HG02623 (cell line): Measurements from ENCODE around the gene KCNH8.
"Not testable (repeated sequence)": the region's sequence is repeated elsewhere in the genome, so short reads cannot be mapped to it uniquely, and the experiment has no call there.

Experiments
- ATAC-seq: cut with Tn5 transposase; IDR thresholded peaks from one replicate; pipeline ENCODE4 v1.9.1; 2021; ENCODE audit warnings: moderate library complexity; ENCODE audit not compliant: unreplicated experiment

Gene KCNH8

DNA sequence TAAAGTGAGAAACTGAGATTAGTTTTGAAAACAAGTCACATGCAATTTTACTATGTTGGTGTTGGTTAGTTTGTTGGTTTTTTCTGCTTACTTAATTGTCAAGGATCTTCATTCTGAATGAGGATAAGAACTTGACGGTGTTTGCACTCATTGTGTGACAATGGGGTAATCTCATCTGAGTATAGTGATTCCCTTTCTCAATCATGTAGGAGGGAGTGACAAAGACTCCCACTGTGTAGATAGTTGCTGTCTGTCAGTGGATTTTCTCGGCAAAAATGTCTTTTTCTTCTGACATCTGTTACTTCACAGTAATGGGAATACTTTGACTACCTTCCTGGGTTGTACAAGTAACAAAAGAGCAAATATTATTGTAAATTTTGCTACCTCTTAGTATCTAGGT is 23.5 kb downstream of the KCNH8 start:
- ATAC-seq: no peak

DNA sequence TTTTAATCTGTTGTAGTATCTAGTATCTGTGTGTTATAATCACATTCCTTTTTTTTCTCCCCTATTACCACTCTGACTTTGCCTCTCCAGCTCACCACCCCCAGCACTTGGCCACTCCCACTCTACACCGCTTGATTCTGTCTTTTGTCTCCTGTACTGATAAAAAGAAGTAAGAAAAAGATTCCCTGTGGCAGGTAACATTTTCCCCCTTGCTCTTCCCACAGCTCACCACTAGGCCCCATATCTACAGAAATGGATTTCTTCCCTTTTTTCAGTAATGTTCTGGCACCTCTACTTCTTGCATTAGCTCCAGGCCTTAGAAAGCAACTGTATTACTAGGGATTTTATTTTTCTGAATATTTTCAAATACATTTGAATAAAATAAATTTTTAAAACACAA is 25.6 kb downstream of the KCNH8 start:
- ATAC-seq: no peak

DNA sequence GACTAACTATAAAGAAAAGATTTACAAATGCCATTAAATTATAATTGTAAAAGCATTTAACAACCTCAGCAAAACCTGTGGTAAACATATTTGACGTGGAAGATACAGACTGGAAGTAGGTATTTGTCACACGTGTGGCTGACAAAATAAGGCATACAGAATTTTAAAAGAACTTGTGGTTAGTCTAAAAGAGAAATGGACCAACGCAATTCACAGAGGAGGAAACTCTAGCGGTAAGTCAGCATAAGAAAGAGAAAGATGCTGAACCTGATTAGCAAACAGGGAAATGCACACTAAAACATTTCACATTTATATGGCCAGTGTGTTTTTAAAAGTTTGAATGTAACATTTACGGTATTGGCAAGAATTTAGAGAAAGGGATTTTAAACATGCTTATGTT is 35.3 kb downstream of the KCNH8 start:
- ATAC-seq: no peak

DNA sequence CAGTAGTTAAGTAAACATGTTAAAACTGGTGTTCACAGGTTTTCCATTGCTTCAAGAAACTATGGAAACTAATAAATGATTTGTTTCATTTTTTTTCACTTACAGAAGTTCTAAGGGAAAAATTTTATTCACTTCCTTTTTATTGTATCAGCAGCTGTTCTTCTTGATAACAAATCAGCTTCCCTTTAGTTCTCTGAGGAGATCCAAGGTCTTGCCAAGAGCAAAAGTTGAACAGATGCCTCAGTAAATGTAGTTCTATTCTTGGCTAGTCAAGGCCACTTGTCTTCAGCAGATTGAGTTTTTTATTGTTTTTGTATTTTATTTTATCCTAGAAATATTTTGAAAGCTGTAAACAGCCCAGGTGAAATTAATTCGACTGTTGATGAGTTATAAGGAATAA is 41.8 kb downstream of the KCNH8 start:
- no peak for ATAC-seq

DNA sequence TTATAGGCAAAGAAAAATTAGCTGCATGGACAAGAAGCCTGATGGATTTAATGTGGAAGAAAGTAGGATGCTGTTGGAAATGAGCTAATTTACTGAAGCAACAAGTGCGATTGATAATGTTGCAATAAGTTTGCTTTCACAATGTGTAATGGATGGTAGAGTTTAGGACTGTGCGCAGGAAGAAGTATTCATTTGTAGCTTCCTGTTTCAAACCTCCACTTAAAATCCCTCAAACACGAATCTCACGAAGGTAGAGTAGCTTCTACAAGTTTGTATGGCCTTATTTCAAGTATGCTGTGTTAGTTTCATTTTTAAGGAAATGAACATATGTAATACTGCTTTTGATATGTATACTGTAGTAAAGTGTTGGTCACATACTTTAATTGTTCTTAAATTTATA is 42.3 kb downstream of the KCNH8 start:
- ATAC-seq: peak; percentile 54

DNA sequence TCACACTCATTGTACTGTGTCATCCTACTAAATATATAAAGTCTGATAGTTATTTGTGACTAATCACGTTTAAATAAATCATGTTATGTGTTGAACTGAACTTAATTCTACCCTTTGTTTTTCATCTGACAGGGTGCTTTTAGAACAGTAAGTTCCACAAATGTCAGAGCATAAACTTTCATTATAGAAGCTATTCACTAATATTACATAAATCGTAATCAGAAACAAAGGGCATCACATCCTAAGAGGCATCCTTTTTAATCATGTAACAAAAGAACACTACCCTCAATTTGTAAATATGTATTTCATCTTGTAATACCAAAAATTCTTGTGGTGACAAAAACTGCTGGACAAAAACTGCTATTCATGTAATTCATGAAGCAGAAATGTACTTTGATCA is 50.8 kb downstream of the KCNH8 start:
- no peak for ATAC-seq

DNA sequence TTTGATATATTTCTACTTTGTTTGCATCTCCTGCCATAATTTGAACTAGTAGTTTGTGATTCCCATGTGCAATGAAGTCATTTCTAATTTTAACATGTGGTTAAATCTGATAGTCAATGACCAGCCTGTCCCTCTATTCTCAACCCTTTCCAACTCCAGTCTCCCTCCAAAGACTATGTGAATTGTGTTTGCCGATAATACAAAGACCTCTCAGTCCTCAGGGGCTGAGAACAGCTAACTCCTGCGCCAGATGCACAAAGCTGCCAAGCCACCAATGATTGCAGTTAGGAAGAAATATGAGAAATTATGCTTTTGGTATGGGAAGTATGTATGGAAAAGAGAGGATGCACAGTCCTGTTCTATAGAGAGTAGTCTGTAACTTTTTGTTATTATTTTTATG is 54.0 kb downstream of the KCNH8 start:
- no peak for ATAC-seq

DNA sequence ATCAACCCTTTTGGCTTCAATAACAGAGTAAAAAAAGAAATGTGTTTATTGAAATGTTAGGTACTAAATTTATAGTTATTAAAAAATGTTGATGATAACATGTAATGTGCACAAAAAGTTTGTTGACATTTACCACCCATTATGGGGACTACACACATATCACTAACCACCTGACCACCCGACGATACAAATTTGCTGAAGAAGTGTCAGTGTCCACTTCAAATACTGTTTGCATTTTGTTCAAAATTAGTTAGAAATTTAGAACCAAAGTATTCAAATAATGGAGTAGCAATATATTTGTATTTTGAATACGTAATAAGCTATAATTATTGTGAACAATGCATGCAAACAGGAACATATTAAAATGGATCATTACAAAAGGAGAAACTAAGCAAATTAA is 54.4 kb downstream of the KCNH8 start:
- no peak for ATAC-seq

DNA sequence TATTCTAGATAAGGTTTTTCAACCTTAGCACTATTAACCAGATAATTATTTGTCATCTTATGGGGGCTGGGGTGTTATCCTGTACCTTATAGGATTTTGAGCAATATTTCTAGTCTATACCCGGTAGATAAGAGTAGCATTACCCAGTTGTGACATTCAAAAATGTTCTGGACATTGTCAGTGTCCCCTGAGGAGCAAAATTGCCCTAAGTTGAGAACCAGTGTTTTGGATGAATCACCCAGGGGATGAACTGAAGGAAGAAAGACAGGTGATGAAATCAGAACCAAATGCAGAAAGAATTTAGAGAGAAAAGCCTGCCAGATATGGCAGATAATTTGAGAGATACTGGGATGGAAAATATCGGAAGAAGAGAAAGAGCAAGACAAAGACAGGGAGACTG is 58.2 kb downstream of the KCNH8 start:
- ATAC-seq: no peak

DNA sequence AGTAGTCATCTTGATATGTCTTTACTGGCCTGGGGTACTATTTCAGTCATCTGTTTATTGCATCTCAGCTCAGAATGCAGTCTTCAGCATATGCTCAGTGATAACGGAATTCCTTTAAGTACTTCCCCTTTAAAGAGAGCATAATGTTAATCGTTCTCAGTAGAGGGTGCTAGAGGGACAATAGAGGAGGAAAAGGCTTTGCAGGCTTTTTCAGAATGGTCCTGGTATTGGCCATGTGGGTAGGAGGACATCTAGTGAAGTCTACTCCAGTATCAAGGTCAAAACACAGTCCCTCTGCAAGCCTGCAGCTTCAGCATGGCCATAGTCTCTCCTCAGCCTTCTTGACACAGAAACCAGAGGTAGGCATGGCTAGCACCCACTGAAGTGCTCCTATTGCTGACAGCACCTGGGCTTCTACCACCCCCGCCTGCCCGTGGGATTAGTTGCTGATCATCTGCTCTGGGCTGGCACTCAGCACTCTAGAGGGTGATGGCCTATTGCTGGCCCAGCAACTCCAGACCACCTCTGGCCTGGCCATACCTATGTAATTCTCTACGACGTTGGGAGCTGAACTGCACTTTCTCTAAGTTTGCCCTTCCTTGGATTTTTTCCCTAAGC is 65.4 kb downstream of the KCNH8 start:
- no peak for ATAC-seq

DNA sequence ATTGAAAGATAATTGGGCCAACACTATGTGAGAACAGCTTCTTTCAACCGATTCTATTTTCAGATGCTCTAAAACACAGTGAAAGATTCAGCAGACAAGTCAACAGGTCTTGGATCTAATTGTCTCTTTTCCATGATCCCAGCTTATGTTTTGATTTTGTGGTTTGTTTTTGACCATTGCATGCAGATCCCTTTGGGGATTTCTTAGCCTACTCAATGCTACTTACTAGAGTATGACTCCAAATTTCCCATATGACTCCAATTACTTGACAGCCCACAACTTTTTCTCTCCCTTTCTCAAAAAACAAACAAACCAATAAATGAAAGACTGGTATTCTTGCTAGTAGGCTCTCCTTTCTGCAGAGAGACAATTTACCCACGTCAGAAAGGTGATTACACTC is 67.1 kb downstream of the KCNH8 start:
- ATAC-seq: no peak

DNA sequence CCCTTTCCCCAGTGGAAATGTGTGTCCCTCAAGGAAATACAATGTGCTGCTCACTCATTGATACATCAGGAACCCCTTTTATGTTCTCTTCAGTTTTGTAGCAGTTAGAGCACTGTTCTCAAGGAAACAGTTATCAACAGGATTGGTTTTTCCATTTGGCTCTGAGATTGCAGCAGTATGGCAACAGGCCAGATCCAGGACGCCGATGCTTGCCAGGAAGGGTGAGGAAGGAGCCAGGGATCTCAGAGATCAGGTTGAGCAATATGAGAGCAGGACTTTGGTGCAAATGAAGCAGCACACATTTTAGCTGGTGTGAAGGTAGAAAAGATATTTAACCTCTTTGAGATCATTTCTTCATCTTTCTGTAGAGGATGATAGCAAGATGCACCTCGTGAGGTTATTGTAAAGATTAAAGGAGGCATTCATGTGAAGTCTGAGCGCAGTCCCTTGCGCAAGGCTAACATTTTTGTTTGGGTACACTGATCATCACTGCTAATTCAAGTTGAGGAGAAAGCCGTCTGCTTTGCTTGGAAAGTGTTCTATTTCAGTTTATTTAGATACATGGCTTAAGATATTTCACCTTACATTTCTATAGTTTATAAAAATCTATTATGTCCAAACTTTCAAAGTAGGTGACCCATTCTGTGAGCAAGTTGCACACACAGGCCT is 68.5 kb downstream of the KCNH8 start:
- no peak for ATAC-seq

DNA sequence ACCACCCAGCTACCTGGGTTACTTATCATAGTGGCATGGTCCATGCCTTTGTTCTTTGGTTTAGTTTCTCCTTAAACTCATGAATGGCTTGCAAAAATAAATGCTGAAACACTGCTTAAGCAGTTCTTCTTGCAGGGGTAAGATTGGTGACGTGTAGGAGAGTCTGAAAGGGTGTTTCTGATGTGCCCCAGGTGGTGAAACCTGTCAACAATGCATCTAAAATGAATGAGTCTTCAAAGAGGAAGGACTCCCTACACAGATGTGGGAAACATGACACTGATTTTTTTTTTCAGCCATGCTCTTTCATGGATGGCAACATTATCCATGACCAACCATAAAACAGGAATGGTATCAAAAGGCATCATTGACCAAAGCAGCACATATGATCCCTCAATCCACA is 72.0 kb downstream of the KCNH8 start:
- ATAC-seq: no peak

DNA sequence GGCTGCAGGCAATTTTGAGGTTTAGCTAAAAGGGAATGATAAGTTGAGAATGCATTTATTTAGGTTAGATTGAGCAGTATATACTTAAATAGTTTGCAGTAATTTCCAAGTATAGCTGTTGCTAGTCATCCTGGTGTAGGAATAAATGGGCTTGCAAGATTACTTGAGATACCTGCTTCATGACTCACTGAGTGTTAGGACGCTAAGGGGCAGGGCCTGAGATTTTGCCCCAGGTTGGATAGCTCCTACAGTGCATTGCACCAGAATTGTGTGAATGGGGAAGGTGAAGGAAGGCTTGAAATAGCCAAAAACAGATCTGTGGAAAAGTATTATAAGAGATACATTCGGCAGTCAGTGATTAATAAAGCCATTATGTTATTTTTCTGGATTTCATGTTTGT is 72.8 kb downstream of the KCNH8 start:
- no peak for ATAC-seq

DNA sequence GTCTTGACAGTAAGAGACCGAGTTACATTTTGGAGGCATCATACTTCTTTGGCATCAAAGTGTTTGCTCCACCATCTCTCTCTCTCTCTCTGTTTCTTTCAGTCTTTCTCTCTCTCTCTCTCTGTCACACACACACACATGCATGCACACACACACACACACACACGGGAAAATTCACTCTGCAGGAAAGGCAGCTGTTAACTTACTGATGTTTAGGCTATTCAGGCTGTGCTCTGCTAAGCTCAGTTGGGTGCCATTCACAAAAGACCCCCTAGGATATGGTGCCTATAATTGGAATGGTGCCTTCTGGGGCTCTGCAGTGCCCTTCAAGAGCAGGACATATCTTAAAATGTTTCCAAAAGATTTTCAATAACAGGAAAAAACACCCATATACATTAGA is 78.2 kb downstream of the KCNH8 start:
- ATAC-seq: no peak

DNA sequence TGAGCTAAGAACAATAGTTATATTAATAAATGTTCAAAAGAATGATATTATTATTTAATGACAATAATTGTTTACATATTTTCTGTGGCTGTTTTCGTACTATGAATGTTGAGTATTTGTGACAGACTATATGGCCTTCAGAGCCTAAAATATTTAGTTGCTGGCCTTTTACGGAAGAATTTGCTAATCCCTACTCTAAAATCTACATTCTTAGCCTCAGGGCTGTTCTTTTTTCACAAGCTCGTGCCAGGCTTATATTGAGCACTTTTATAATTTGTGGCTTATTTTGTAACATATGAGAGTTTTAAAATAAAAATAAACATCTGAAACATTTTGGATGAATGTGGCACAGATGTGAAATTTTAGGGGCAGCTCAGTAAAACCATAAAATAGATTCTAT is 79.9 kb downstream of the KCNH8 start:
- no peak for ATAC-seq

DNA sequence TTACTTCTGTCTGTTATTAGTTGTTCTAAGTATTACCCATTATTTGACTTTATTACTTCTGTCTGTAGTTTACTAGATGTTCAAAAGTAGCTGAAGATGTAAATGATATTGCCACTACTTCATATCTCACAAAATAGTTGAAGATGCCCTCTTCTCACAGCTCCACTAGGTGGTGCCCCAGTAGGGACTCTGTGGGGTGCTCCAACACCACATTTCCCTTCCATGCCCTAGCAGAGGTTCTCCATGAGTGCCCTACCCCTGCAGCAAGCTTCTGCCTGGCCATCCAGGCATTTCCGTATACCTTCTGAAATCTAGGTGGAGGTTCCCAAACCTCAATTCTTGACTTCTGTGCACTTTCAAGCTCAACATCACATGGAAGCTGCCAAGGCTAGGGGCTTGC is 80.8 kb downstream of the KCNH8 start:
- ATAC-seq: no peak

DNA sequence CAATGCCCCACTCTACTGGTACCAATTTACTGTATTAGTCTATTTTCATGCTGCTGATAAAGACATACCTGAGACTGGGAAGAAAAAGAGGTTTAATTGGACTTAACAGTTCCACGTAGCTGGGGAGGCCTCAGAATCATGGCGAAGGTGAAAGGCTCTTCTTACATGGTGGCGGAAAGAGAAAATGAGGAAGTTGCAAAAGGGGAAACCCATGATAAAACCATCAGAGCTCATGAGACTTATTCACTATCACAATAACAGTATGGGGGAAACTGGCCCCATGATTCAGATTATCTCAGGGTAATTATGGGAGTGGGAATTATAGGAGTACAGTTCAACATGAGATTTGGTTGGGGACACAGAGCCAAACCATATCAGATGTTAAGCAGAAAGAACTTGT is 81.6 kb downstream of the KCNH8 start:
- ATAC-seq: peak; percentile 73

DNA sequence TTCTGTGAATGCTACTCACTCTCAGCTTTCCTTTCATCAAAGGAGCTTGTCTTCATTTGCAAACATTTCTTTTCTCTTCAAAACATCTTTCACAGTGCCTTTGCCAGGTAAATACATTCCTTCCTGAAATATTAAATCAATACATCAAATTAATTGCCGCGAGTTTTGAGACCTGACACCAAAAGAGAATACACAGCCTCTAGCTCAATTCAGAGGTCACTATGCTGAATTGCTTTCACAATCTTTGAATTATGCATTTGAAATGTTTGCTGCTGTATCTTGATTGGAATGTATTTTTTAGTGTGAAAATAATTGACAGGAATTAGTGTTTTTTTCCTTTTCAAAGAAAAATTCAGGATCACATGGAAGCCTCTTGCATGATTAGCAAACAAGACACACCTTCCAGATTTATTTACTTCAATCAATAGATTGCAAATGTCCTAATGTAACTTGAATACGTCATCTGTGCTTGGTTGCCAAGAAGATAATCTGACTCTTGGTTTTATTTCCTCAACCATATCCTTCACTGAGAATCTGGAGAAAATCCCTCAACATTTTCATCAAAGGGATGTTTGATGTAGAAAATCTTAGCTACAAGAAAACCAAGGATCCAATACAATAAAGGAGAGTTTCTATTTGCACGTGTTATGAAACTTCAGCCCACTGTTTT is 83.6 kb downstream of the KCNH8 start:
- no peak for ATAC-seq

DNA sequence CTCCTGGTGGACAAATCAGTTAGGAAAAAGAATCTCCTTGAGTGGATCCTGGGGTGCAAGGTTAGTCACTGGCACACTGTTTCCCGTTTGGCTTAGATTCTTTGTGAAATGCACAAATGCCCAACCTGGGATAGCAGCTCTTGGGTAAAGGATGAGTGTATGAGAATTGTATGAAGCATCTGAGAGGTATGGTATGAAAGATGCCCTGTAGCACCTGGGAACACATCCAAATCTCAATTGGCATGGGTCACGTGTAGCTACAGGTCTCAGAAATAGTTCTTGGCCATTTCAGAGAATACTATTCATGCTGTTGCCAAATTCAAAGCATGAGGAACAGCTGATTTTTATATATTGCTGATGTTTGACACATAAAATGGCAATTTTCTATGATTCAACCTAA is 84.3 kb downstream of the KCNH8 start:
- ATAC-seq: no peak

DNA sequence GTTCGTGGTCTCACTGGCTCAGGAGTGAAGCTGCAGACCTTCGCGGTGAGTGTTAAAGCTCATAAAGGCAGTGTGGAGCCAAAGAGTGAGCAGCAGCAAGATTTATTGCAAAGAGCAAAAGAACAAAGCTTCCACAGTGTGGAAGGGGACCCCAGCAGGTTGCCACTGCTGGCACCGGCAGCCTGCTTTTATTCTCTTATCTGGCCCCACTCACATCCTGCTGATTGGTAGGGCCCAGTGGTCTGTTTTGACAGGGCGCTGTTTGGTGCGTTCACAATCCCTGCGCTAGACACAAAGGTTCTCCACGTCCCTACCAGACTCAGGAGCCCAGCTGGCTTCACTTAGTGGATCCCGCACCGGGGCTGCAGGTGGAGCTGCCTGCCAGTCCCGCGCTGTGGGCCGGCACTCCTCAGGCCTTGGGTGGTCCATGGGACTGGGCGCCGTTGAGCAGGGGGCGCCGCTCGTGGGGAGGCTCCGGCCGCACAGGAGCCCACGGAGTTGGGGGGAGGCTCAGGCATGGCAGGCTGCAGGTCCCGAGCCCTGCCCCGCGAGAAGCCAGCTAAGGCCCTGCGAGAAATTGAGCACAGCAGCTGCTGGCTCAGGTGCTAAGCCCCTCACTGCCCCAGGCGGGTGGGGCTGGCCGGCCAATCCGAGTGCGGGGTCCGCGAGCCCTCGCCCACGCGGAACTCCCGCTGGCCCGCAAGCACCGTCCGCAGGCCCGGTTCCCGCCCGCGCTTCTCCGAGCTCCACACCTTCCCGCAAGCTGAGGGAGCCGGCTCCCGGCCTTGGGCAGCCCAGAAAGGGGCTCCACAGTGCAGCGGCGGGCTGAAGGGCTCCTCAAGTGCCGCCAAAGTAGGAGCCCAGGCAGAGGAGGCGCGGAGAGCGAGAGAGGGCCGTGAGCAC is 85.8 kb downstream of the KCNH8 start:
- not testable (repeated sequence) for ATAC-seq

DNA sequence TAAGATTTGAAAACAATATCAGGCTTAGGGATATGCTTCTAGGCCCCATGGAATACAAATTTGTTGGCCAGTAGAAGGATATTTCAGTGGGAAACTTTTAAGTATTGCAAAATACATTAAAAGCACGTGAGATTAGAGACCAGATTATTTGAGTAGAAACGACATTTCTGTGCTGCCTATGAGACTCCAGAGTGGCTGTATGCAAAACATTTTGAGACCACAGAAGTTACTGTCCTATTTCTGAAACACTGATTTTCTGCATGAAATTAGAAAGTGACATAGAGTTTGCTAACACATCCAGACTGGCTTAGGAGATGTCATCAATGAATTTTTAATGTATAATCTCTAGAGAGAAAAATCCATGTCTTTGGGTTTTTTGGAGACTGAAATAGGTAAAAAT is 99.8 kb downstream of the KCNH8 start:
- ATAC-seq: peak; percentile 62
